GM19035 (cell line): ENCODE results near the gene FIBIN.

Experiments used
- ATAC-seq: cut with Tn5 transposase; IDR thresholded peaks from one replicate; pipeline ENCODE4 v1.9.1; 2021; ENCODE audit not compliant: unreplicated experiment

Gene FIBIN

GRCh38 chr11:27020751-27021150 is 26.8 kb downstream of the FIBIN start:
- ATAC-seq, result no peak

DNA sequence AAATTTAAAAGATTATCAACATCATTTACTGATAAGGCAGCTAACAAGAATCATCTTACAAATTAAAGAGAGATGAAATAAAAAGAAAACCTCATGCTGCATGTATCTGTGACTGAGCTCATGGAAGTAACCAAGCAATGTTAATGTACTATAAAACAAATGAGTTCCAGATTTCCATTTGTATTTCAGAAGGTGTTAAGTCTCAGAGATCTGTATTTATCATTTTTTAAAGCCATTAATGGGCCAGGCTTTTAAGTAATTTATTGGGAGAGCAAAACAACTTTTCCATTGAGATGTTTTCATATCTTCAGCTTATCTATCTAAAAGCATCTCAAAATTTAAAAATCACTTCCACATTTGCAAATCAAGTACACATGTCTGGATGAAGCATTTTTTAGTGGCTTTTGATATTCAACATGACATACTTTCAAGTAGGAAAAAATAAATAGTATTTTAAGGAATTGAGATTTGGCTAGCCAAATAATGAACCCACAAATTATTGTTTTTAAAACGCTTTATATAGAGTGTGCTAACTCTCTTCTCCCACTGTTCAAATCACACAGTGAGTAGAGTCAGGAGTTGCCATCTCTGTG is 28.8 kb downstream of the FIBIN start:
- ATAC-seq, result no peak

DNA sequence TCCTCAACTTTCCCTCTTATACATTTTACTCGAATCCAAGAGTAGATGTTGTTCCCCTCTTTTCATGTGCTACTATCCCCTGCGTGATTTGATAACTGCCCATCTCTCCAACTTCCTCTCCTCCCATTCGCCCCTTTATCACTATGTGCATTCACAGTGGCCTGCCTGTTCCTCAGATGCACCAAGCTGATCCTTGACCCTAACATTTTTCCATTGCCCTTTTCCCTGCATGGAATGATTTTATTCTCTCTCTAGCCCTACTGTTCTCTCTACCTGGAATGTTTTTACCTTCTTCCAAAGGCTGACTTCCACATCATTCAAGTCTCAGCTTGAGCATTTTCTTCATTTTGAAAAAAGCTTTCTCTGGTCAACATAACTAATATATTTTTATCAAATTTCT is 31.0 kb downstream of the FIBIN start:
- ATAC-seq, result no peak

DNA sequence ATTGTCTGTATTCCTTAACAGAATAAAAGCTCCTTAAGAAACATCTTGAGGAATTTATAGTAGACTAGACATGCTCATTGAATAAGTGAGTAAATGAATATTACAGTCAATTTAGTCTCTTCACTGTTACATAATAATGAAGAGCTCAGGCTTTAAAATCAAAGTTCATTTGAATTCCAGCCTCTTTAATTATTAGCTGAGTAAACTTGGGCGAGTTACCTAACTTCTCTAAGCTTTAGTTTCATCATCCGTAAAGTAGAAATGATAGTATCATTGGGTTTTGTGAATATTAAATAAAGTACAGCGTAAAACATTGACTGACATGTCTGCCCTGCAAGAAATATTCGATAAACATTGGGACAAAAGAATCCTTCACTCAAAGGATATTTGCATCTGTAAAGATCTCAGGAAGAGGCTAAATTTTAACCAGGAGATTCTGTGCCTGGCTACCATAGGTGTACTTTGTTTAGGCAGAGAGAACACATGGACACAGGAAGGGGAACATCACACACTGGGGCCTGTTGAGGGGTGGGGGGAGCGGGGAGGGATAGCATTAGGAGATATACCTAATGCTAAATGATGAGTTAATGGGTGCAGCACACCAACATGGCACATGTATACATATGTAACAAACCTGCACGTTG is 31.5 kb downstream of the FIBIN start:
- ATAC-seq, result no peak

GRCh38 chr11:27025957-27026733 is 32.2 kb downstream of the FIBIN start:
- ATAC-seq, result no peak

DNA sequence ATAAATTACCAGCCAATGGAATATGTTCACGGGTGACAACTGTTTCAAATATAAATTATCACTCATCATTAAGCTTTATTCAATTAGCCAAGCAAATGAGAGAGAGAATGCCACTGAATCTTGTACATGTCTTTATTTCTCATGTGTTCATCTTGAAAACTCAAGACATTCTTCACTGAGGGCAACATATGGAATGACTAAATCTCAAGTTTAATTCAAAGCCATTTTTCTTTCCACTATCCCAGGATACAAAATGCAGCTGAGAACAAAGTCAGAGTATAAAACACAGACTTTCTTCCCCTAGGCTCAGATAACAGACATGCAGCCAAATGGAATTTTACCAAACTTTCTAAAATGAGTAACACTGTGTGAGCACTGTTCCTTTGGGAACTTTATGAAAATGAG is 34.7 kb downstream of the FIBIN start:
- no peak for ATAC-seq

DNA sequence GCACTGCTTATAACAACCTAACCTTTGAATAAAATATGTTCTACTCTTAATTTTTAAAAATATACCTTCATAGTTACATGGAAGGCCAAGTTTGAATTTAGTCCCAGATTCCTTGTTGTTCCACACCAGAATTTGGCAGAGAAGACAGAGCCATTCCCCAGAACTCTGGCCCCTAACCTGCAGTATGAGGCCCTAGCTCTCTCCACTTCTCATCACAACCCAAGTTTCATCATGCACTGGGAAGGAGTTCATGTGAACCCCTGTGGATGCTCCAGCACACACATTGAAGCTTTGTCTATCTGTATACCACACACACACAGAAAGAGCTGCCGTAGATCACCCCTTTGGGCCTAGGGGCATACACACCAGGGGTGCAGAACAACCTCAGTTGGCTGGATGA is 36.1 kb downstream of the FIBIN start:
- no peak for ATAC-seq

GRCh38 chr11:27031754-27032153 is 37.8 kb downstream of the FIBIN start:
- ATAC-seq, result no peak

GRCh38 chr11:27039873-27040272 is 46.0 kb downstream of the FIBIN start:
- ATAC-seq, result no peak

DNA sequence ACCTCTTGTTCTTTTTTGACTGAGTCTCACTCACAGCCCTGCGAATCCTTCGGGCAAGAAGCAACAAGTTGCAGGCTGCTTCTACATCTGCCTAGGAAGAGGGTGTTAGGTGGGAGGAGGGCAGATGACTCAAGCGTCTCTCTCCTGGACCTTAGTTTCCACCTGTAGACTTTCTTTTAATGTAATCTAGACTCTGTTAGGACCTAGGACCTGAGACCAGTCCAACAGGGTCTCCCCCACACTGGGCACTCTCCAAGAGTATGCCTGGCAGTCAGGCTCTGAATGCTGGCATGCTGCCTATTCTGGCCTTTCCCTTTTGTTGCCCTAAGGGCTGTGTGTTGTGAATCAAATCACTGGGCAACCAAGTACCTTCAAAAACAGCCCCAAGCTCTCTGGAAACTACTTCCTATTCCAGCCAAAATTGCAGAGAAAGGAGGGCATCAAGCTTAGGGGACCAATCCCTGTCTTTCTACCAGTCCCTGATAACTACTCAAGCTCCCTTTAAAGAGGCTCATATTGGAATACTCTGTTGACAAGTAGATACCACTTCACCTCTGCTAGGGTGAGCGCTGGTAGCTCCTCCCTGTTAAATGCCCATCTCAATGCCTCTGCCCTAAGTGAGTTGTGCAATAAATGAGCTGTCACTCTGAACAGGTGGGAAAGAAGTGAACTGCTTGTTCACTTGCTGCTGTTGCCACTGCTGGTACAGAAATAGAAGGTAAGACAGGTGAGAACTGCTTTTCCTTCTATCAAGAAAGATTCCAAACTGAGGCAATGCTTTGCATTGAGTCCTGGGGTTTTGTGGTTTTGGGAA is 46.6 kb downstream of the FIBIN start, which contains the start of gene BBOX1:
Gene BBOX1 (plus strand): TSS at position 514 of the 814 bp plus-strand sequence. CDS start 14,616 bp downstream, outside the sequence.
- ATAC-seq, result no peak

- ATAC-seq, result no peak
Observed at GRCh38 chr11:27041141-27041899, 47.4 kb downstream of the FIBIN start.
